IPS-NIHi7 (cell line): ENCODE results near the gene SYNPO.

Experiments used
- DNase-seq: peaks from one replicate; pipeline ENCODE4 v3.0.0; 2012; ENCODE audit warnings: mixed read lengths; ENCODE audit errors: extremely low spot score

Gene SYNPO

GRCh38 chr5:150640311-150641005 lies at the start of gene SYNPO:
Gene SYNPO (plus strand): TSS chr5:150640660. CDS start chr5:150648276, 7,616 bp downstream.
- no peak for DNase-seq

DNA sequence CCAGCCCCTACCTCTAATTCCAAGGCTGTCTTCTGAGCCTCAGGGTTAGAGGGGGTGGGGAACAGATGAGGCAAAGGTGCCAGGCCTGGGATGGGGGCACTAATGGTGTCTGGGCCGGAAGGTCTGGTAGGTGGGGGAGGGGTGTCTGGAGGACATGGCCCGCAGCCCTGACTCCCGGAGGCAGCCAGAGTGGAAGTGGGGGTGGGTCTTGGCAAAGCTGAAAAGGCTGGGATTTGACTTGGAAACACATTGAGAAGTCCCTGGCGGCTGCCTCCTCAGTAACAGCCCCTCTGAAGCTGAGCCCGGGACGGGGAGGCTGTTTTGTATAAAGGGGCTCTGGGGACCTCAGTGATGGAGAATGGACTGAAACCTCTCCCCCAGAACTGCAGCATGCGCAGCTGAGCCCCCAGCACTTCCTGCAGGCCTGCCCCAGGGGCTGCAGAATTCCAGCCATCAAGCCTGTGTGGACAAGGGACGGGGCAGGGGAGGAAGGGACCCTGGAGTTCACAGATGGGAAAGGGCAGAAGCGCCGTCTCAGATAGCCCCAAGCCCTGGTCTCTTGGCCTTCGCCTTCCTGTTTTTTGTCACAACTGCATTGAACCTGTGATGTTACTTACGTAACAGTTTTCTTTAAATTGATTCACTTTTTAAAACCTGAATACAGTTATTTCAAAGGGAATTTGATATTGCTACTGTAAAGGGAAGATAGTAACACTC lies 49.3 kb upstream of the SYNPO start:
- no peak for DNase-seq

GRCh38 chr5:150593593-150593992 lies 46.9 kb upstream of the SYNPO start:
- DNase-seq, result no peak

- DNase-seq, result no peak
Measured at GRCh38 chr5:150593996-150594395, 46.5 kb upstream of the SYNPO start.

GRCh38 chr5:150595466-150596031 lies 44.9 kb upstream of the SYNPO start:
- no peak for DNase-seq

GRCh38 chr5:150596313-150596712 lies 44.1 kb upstream of the SYNPO start:
- no peak for DNase-seq

DNA sequence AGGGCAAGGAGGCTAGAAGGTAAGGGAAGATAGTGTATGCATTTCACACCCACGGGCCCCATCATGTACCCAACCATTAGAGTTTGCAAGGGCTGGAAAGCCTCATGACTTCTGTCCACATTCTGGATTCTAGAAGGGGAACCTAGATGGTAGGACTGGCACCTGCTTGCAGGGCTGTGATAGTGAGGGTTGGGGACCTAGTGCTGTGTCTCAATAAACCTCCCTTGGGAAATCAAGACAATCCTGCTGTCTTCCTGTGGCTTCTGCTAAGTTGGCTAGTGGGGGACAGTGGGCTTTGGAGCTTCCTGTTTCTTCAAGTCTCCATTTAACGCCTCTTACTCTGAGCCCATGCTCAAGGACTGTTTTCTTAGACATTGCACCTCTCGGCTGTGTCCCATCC lies 43.6 kb upstream of the SYNPO start:
- no peak for DNase-seq

DNA sequence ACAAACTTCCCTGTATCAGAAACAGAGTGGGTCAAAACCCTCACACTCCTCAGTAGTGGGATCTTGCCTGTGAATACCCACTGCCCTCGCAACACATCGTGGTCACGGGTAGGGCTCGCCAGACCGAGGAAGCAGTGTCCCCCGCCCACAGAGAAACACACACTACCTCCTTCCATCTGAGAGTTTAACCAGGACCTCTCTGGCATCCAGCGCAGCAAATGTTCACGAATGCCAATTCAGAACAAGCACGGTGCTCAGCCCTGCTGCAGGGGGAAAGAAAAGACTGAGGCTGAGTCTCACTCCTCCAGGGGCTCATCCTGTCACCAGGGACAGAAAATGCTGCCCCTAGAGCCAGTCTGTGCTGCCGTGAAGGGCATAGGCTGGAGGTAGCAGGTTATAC lies 42.5 kb upstream of the SYNPO start:
- DNase-seq, result no peak

GRCh38 chr5:150598821-150599273 lies 41.6 kb upstream of the SYNPO start:
- no peak for DNase-seq

GRCh38 chr5:150599281-150599680 lies 41.2 kb upstream of the SYNPO start:
- DNase-seq, result no peak

GRCh38 chr5:150599917-150600511 lies 40.4 kb upstream of the SYNPO start:
- no peak for DNase-seq

DNA sequence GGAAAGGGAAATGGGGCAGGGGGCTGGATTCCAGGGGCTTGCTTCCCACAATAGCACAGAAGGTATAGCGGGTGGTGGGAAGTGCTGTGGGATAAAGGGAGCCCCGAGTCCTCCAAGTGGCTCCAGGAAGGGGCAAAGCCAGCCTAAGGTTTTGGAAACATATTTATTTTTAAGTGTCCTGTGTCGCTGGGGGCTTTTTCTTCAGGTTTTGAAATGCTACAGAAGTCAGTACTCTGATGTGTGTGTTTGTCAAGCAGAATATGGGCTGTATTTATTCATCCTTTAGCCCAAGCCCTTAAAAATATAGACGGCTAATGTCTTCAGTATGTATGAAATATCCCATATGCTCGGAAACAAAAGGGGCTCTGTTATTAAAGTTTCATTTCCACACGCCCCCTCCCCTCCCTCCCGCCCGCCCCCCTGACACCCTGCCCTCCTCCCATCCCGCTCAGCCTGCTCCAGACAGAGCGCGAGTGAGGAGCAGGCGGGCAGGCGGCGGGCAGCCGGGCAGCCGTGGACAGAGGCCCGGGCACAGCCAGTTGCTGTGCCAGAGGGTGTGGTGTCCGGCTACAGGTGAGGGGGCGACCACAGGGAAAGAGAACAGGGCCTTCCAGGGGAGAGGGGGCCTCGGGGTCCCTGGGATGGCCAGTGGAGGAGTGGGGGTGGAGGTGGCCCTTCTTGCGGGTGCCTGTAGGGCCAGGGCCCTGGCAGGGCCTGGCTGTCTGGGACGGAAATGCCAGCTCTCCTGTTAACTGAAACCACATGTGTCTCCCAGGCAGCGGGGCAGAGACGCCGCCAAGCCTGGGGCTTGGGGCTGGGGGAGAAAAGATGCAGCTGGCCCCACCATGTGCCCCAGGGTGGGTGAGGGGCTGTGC lies 39.6 kb upstream of the SYNPO start:
- no peak for DNase-seq

- DNase-seq, result no peak
Measured at GRCh38 chr5:150601491-150602345, 38.7 kb upstream of the SYNPO start.

- DNase-seq, result no peak
Measured at GRCh38 chr5:150603052-150603451, 37.4 kb upstream of the SYNPO start.

- no peak for DNase-seq
Measured at GRCh38 chr5:150603491-150603890, 37.0 kb upstream of the SYNPO start.

- DNase-seq, result no peak
Measured at GRCh38 chr5:150604010-150604409, 36.5 kb upstream of the SYNPO start.

DNA sequence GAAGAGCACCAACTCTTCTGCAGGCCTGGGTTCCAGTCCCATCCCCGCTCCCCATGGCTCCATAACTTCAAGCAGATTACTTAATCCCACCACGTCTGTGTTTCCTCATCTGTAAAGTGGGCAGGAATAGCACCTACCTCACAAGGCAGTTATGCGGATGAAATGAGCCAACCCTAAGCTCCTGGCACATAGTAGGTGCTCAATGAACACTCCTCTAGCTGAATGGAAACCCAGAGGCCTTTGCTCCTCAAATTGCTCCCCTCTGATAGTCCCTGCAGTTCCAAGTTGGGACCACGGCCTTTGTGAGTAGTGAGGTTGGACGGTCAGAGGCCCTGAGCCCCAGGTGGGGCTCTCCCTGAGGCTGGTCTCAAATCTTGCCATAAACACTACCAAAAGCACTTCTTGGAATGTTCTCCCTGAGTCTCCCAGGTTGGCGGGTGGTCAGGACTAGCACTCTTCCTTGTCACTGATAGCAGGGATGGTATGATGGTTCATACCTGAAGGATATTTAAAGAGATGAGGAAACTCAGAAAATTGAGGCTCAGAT lies 35.5 kb upstream of the SYNPO start:
- DNase-seq, result no peak

DNA sequence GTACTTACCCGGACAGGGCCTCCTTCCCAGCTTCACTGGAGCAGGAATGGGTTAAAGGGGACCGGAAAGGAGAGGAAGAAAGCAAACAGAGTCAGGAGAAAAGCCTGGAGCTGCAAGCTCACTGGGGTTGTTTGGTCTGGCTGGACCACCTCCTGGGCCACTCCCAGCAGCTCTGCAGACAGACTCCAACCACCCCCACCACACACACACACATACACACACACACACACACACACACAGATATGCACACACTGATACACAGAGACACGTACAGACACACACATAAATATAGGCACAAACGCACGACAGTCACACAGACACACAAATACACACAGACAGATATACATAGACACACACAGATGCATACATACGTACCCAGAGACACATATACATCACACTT lies 34.9 kb upstream of the SYNPO start:
- DNase-seq, result no peak

- no peak for DNase-seq
Measured at GRCh38 chr5:150606476-150606875, 34.0 kb upstream of the SYNPO start.

- no peak for DNase-seq
Measured at GRCh38 chr5:150607105-150607504, 33.4 kb upstream of the SYNPO start.
